Gastroesophageal sphincter (tissue), 4 donors: ENCODE results near the gene IL4. TPM values are rescaled to one million over a fixed set of nuclear protein-coding genes. Genes with fewer than 3 reads are reported as not detected.

Source experiments
- ATAC-seq: fragments of 150-250 bp; one replicate; pipeline ENCODE4 v1.9.1; 2016; ENCODE audit warnings: mild to moderate bottlenecking, moderate library complexity
- H3K27ac ChIP-seq, 4 donors: fragments of 200-600 bp; sonication (generic) in 3 of 4; 1 replicate in 3 of 4; 2 replicates in 1 of 4; pipeline ENCODE4 v1.5.1; 2016 to 2019
- H3K27me3 ChIP-seq: fragments of 200-600 bp; sonication (generic); one replicate; pipeline ENCODE4 v1.5.1; 2019
- H3K36me3 ChIP-seq, 2 donors: fragments of 200-600 bp; sonication (generic); one replicate each; pipeline ENCODE4 v1.5.1; 2019; ENCODE audit warnings: control low read depth in 1 of 2
- H3K4me1 ChIP-seq, 3 donors: fragments of 200-600 bp; sonication (generic); 1 replicate in 2 of 3; 2 replicates in 1 of 3; pipeline ENCODE4 v1.5.1; 2016 to 2019; ENCODE audit warnings: control low read depth in 2 of 3
- H3K4me3 ChIP-seq, 2 donors: fragments of 200-600 bp; sonication (generic); one replicate each; pipeline ENCODE4 v1.5.1; 2019; ENCODE audit warnings: mild to moderate bottlenecking in 1 of 2, moderate library complexity in 1 of 2
- H3K9me3 ChIP-seq, 3 donors: fragments of 200-600 bp; sonication (generic); one replicate each; pipeline ENCODE4 v1.5.1; 2017 to 2019; ENCODE audit warnings: control low read depth in 2 of 3
- CTCF ChIP-seq, 4 experiments: fragments of 200-600 bp in 2 of 4; fragments of 450-650 bp in 2 of 4; sonication (generic) in 1 of 4; IDR thresholded peaks; one replicate each; pipeline ENCODE4 v1.5.1; 2017 to 2019; ENCODE audit warnings: antibody characterized with exemption in 4 of 4, mild to moderate bottlenecking in 2 of 4, moderate library complexity in 2 of 4
- EP300 ChIP-seq: sonication (generic); formaldehyde crosslinking; IDR thresholded peaks from one replicate; pipeline ENCODE4 v1.6.1; 2017; ENCODE audit warnings: antibody characterized with exemption, mild to moderate bottlenecking
- POLR2A ChIP-seq, 2 donors: fragments of 450-650 bp; IDR thresholded peaks; one replicate each; pipeline ENCODE4 v1.6.1; 2017; ENCODE audit warnings: antibody characterized with exemption in 2 of 2, mild to moderate bottlenecking in 2 of 2, moderate library complexity in 1 of 2
- POLR2AphosphoS5 ChIP-seq: sonication (generic); formaldehyde crosslinking; IDR thresholded peaks from one replicate; pipeline ENCODE4 v1.6.1; 2017; ENCODE audit warnings: antibody characterized with exemption
- WGBS, 2 donors: methylation state at CpG; one replicate each; pipeline ENCODE4 v1.1.5; 2018; ENCODE audit warnings: low coverage in 1 of 2; 5-methylcytosine and 5-hydroxymethylcytosine counted together
- total RNA-seq, 4 donors: library from RNA; depleted of rRNA; stranded (reverse); fragments of >200 nt; gene quantifications; one replicate each; pipeline ENCODE4 v1.1.0, GENCODE V29; 2016

Gene IL4
- total RNA-seq, 4 donors from 2014 or later, result not detected

- Histone ChIP-seq H3K4me1 (no peaks in the 10 kb centered on the region), H3K36me3 (no peaks in the 10 kb centered on the region), H3K4me3 (no peak overlapping the region), H3K27me3 (peaks cover 21% of the 10 kb centered on the region), H3K27ac (no peak overlapping the region), H3K9me3 (no peaks in the 10 kb centered on the region)
- 80% methylated on average over 1 of the region's 9 CpGs; no CpG with 5 or more reads in 1 of the 2 donors for WGBS, 2 donors
- no peak for ATAC-seq
- TF ChIP-seq CTCF (IDR thresholded peaks at IDR 0.05) (no peak), EP300 (no peak), POLR2AphosphoS5 (no peak), POLR2A (IDR thresholded peaks at IDR 0.05) (no peak)
Measured at GRCh38 chr5:132662004-132662401, 11.8 kb upstream of the IL4 start.

GRCh38 chr5:132662925-132663770 lies 10.6 kb upstream of the IL4 start:
- Histone ChIP-seq H3K27ac (no peak overlapping the region), H3K9me3 (no peaks in the 10 kb centered on the region)
- WGBS, 2 donors, result 39 to 73% methylated on average over 4 to 10 of the region's 25 CpGs

GRCh38 chr5:132663771-132664695 lies 9.8 kb upstream of the IL4 start:
- ATAC-seq, result no peak
- Histone ChIP-seq H3K4me1 (no peaks in the 10 kb centered on the region), H3K4me3 (no peak overlapping the region), H3K27me3 (peaks cover 3% of the 10 kb centered on the region), H3K9me3 (no peaks in the 10 kb centered on the region), H3K36me3 (no peaks in the 10 kb centered on the region), H3K27ac (no peak overlapping the region)
- 86 to 95% methylated on average over 2 to 8 of the region's 13 CpGs for WGBS, 2 donors
- TF ChIP-seq POLR2AphosphoS5, result no peak

More at GRCh38 chr5:132662925-132663770, 10.6 kb upstream of the IL4 start:
- ATAC-seq, result no peak
- Histone ChIP-seq H3K4me1 (no peaks in the 10 kb centered on the region), H3K4me3 (no peak overlapping the region), H3K27me3 (peaks cover 12% of the 10 kb centered on the region), H3K36me3 (no peaks in the 10 kb centered on the region)
- TF ChIP-seq CTCF (IDR thresholded peaks at IDR 0.05), result no peak
- no peak for TF ChIP-seq EP300
- no peak for TF ChIP-seq POLR2A (IDR thresholded peaks at IDR 0.05)
- TF ChIP-seq POLR2AphosphoS5, result no peak

GRCh38 chr5:132664696-132665209 lies 9.0 kb upstream of the IL4 start:
- Histone ChIP-seq H3K4me3 (no peak overlapping the region), H3K4me1 (no peaks in the 10 kb centered on the region), H3K9me3 (no peaks in the 10 kb centered on the region), H3K36me3 (no peaks in the 10 kb centered on the region), H3K27ac (no peak overlapping the region), H3K27me3 (no peaks in the 10 kb centered on the region)
- TF ChIP-seq EP300 (no peak), POLR2A (IDR thresholded peaks at IDR 0.05) (no peak), CTCF (IDR thresholded peaks at IDR 0.05) (no peak), POLR2AphosphoS5 (no peak)
- WGBS, 2 donors, result 92 to 97% methylated on average over 5 of the region's 9 CpGs
- ATAC-seq, result no peak

GRCh38 chr5:132665574-132666080 lies 8.2 kb upstream of the IL4 start:
- Histone ChIP-seq H3K27ac (no peak overlapping the region), H3K4me1 (no peaks in the 10 kb centered on the region), H3K4me3 (no peak overlapping the region), H3K27me3 (no peaks in the 10 kb centered on the region), H3K9me3 (no peaks in the 10 kb centered on the region), H3K36me3 (no peaks in the 10 kb centered on the region)
- TF ChIP-seq POLR2A (IDR thresholded peaks at IDR 0.05), result no peak
- TF ChIP-seq EP300, result no peak
- TF ChIP-seq CTCF (IDR thresholded peaks at IDR 0.05), result no peak
- no peak for TF ChIP-seq POLR2AphosphoS5
- ATAC-seq, result no peak
- WGBS, 2 donors, result 88 to 91% methylated on average over 8 to 21 of the region's 21 CpGs
